HCT116 (cell line): Measurements from ENCODE around the gene FITM1.

ENCODE experiments used
- ATF3 ChIP-seq: IDR thresholded peaks from 2 replicates; pipeline ENCODE4 v1.6.1; 2012
- CEBPB ChIP-seq: IDR thresholded peaks from 2 replicates; pipeline ENCODE4 v1.6.1; 2012; ENCODE audit warnings: low read depth
- CTCF ChIP-seq, 3 experiments: fragments of 200-600 bp in 1 of 3; sonication (generic) in 1 of 3; IDR thresholded peaks in 2 of 3; conservative IDR thresholded peaks in 1 of 3; 2 replicates each; pipeline ENCODE4 v1.5.1; 2012 to 2017; ENCODE audit warnings: low read depth in 2 of 3, low read length in 2 of 3, antibody characterized with exemption in 1 of 3, borderline replicate concordance in 1 of 3, control low read depth in 1 of 3, mild to moderate bottlenecking in 1 of 3, mixed read lengths in 1 of 3, mixed run types in 1 of 3, moderate library complexity in 1 of 3; ENCODE audit not compliant: insufficient read depth in 1 of 3
- FOSL1 ChIP-seq: IDR thresholded peaks from 2 replicates; pipeline ENCODE4 v1.6.1; 2012; ENCODE audit warnings: low read depth
- MAX ChIP-seq: IDR thresholded peaks from 2 replicates; pipeline ENCODE4 v1.6.1; 2012
- POLR2A ChIP-seq: IDR thresholded peaks from 2 replicates; pipeline ENCODE4 v1.7.0; 2011; ENCODE audit warnings: borderline replicate concordance; ENCODE audit not compliant: insufficient read depth, insufficient read length; ENCODE audit errors: extremely low read depth
- REST ChIP-seq: IDR thresholded peaks from 2 replicates; pipeline ENCODE4 v1.6.1; 2012; ENCODE audit warnings: low read depth
- SIN3A ChIP-seq: IDR thresholded peaks from 2 replicates; pipeline ENCODE4 v1.6.1; 2012; ENCODE audit warnings: low read depth

GRCh38 chr14:24131549-24131966 is 1.1 kb downstream of the FITM1 start:
- TF ChIP-seq CTCF (IDR thresholded peaks at IDR 0.05 in 2 of 3, conservative IDR thresholded peaks at IDR 0.05 in 1 of 3; ENCODE audit: borderline replicate concordance in 1 of 3, insufficient read depth in 1 of 3, low read depth in 2 of 3, low read length in 2 of 3) = no peak
- TF ChIP-seq REST = no peak
- TF ChIP-seq POLR2A = no peak
- no peak for TF ChIP-seq CEBPB
- TF ChIP-seq SIN3A = no peak
- no peak for TF ChIP-seq ATF3
- TF ChIP-seq FOSL1 = no peak
- no peak for TF ChIP-seq MAX
